GM12891 (cell line): ENCODE results near the gene KIF21B.

Experiments used
- PAX5 ChIP-seq: IDR thresholded peaks from 2 replicates; pipeline ENCODE4 v1.6.1; 2011; ENCODE audit warnings: low read length, moderate library complexity, mild to moderate bottlenecking; ENCODE audit not compliant: insufficient read depth, severe bottlenecking
- POLR2A ChIP-seq: IDR thresholded peaks from 2 replicates; pipeline ENCODE4 v1.6.1; 2011; ENCODE audit warnings: low read depth, low read length, control low read depth
- POLR2AphosphoS5 ChIP-seq: IDR thresholded peaks from 2 replicates; pipeline ENCODE4 v1.6.1; 2011; ENCODE audit warnings: low read depth, low read length, control low read depth
- POU2F2 ChIP-seq: IDR thresholded peaks from 2 replicates; pipeline ENCODE4 v1.6.1; 2011; ENCODE audit warnings: low read depth, mild to moderate bottlenecking, control low read depth, low read length, moderate library complexity
- SPI1 ChIP-seq: IDR thresholded peaks from 2 replicates; pipeline ENCODE4 v1.6.1; 2011; ENCODE audit warnings: low read depth, low read length, control low read depth

DNA sequence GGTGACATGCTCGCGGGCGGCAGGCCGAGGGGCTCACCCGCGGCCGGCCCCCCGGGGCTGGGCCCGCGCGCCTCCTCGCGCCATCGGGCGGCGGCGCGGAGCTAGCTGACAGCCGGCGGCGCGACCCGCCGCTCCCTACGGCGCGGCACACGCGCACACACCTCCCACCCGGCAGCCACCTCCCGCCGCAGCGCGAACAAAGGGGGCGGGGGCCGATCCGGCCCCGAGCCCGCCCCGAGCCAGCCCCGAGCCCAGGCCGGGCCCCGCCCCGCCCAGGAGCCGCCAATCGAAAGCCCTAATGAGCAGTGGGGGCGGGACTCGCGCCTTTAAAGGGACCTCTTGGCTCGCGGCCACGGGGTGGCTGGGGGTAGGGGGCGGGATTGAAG is at the start of gene KIF21B:
- TF ChIP-seq POLR2A (no peak), POU2F2 (no peak), PAX5 (no peak), POLR2AphosphoS5 (no peak), SPI1 (no peak)
